Measurements from ENCODE around the gene VILL. TPM values are rescaled to one million over a fixed set of nuclear protein-coding genes. Genes with fewer than 3 reads are reported as not detected.

VILL gene
- total RNA-seq, 1 experiment from 2014 or later: 5.7 TPM

GRCh38 chr3:37969596-37970100, 20.9 kb upstream of the VILL start:
- no TSS peak for BruUV-seq (replicated peaks)
- in situ Hi-C loops (cut with HindIII; ENCODE audit: low pct_unique_long_range_greater_than_20kb, low sequenced_read_pairs) (no loop called here), intact Hi-C loops (cut with micrococcal nuclease; ENCODE audit: unreplicated experiment) (no loop called here)
- no peak for TF ChIP-seq CTCF (IDR thresholded peaks at IDR 0.05)
- no peak for TF ChIP-seq SIN3A (IDR thresholded peaks at IDR 0.05; ENCODE audit: borderline replicate concordance, insufficient read depth, low read depth, low read length)
- no peak for TF ChIP-seq TCF7L2 (IDR thresholded peaks at IDR 0.05; ENCODE audit: low read depth, low read length)
- no peak for TF ChIP-seq REST (IDR thresholded peaks at IDR 0.05; ENCODE audit: insufficient read depth in 1 of 2, low read depth in 2 of 2, low read length in 1 of 2)
- TF ChIP-seq POLR2AphosphoS5 (IDR thresholded peaks at IDR 0.05; ENCODE audit: low read depth, low read length): no peak
- no peaks in the 10 kb centered on the region for H3K9me3 ChIP-seq (ENCODE audit: control insufficient read depth, insufficient read depth, low read depth, low read length)
- DNase-seq (ENCODE audit: low read depth, low spot score) (no peak), ATAC-seq (no peak)
- H3K27ac ChIP-seq (ENCODE audit: low read length): no peak overlapping the region
- ChIA-PET POLR2A (no interaction called here), CTCF (interaction anchor here (3.1 kb wide), 1 partner anchor 114 kb away, joined by 13 read pairs; no protein-coding TSS in a partner anchor)
- H3K36me3 ChIP-seq (ENCODE audit: control insufficient read depth, insufficient read depth, low read length): no peaks in the 10 kb centered on the region
- no peaks in the 10 kb centered on the region for H3K4me1 ChIP-seq (ENCODE audit: control insufficient read depth, insufficient read depth, low read length)
- no peaks in the 10 kb centered on the region for H3K27me3 ChIP-seq (ENCODE audit: control insufficient read depth, insufficient read depth, low read length)
- H3K4me3 ChIP-seq (ENCODE audit: low read depth in 2 of 2, low read length in 2 of 2): no peak overlapping the region

- no peak for DNase-seq (ENCODE audit: low read depth, low spot score)
- Histone ChIP-seq H3K27ac (ENCODE audit: low read length) (no peak overlapping the region), H3K4me1 (ENCODE audit: control insufficient read depth, insufficient read depth, low read length) (no peaks in the 10 kb centered on the region), H3K36me3 (ENCODE audit: control insufficient read depth, insufficient read depth, low read length) (no peaks in the 10 kb centered on the region), H3K9me3 (ENCODE audit: control insufficient read depth, insufficient read depth, low read depth, low read length) (no peaks in the 10 kb centered on the region), H3K4me3 (ENCODE audit: low read depth in 2 of 2, low read length in 2 of 2) (no peak overlapping the region), H3K27me3 (ENCODE audit: control insufficient read depth, insufficient read depth, low read length) (no peaks in the 10 kb centered on the region)
- intact Hi-C loops (cut with micrococcal nuclease; ENCODE audit: unreplicated experiment): no loop called here
- no peak for TF ChIP-seq POLR2AphosphoS5 (IDR thresholded peaks at IDR 0.05; ENCODE audit: low read depth, low read length)
- no peak for TF ChIP-seq SIN3A (IDR thresholded peaks at IDR 0.05; ENCODE audit: borderline replicate concordance, insufficient read depth, low read depth, low read length)
- TF ChIP-seq TCF7L2 (IDR thresholded peaks at IDR 0.05; ENCODE audit: low read depth, low read length): no peak
- no peak for TF ChIP-seq CTCF (IDR thresholded peaks at IDR 0.05)
- TF ChIP-seq REST (IDR thresholded peaks at IDR 0.05; ENCODE audit: insufficient read depth in 1 of 2, low read depth in 2 of 2, low read length in 1 of 2): no peak
- ChIA-PET POLR2A (no interaction called here), CTCF (no interaction called here)
- in situ Hi-C loops (cut with HindIII; ENCODE audit: low pct_unique_long_range_greater_than_20kb, low sequenced_read_pairs): no loop called here
- ATAC-seq: no peak
- no TSS peak for BruUV-seq (replicated peaks)
Measured at GRCh38 chr3:37970802-37971201, 19.8 kb upstream of the VILL start.

All from Panc1 (cell line).